ENCODE data around the gene FN1. TPM values are rescaled to one million over a fixed set of nuclear protein-coding genes. Genes with fewer than 3 reads are reported as not detected.

The FN1 gene
- total and polyA plus RNA-seq, 12 donors: 67.8 to 888 (median 136) TPM

- intact Hi-C loops (cut with DNase I): no loop called here
- ATAC-seq (no peak), DNase-seq (no peak)
- no peaks in the 10 kb centered on the region for H3K4me1 ChIP-seq
- no peak overlapping the region for H3K27ac ChIP-seq
- H3K9me3 ChIP-seq: no peaks in the 10 kb centered on the region
- 96% methylated on average over 4 of the region's 4 CpGs for WGBS, 2 donors
- no peaks in the 10 kb centered on the region for H3K27me3 ChIP-seq
- peaks cover 0 to 100% (median 45%) of the 10 kb centered on the region in 9 donors for H3K36me3 ChIP-seq
- H3K4me3 ChIP-seq: no peak overlapping the region
- TF ChIP-seq, protein P1, sequence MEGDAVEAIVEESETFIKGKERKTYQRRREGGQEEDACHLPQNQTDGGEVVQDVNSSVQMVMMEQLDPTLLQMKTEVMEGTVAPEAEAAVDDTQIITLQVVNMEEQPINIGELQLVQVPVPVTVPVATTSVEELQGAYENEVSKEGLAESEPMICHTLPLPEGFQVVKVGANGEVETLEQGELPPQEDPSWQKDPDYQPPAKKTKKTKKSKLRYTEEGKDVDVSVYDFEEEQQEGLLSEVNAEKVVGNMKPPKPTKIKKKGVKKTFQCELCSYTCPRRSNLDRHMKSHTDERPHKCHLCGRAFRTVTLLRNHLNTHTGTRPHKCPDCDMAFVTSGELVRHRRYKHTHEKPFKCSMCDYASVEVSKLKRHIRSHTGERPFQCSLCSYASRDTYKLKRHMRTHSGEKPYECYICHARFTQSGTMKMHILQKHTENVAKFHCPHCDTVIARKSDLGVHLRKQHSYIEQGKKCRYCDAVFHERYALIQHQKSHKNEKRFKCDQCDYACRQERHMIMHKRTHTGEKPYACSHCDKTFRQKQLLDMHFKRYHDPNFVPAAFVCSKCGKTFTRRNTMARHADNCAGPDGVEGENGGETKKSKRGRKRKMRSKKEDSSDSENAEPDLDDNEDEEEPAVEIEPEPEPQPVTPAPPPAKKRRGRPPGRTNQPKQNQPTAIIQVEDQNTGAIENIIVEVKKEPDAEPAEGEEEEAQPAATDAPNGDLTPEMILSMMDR (IDR thresholded peaks at IDR 0.05): no peak
Observed at GRCh38 chr2:215366440-215367032, 69.3 kb downstream of the FN1 start.

- Histone ChIP-seq H3K36me3 (peaks cover 0 to 100% (median 45%) of the 10 kb centered on the region in 9 donors), H3K27ac (no peak overlapping the region), H3K9me3 (no peaks in the 10 kb centered on the region), H3K27me3 (no peaks in the 10 kb centered on the region), H3K4me1 (no peaks in the 10 kb centered on the region), H3K4me3 (no peak overlapping the region)
- no peak for DNase-seq
- ATAC-seq: no peak
- intact Hi-C loops (cut with DNase I): no loop called here
- WGBS, 2 donors: 87 to 90% methylated on average over 4 of the region's 4 CpGs
- TF ChIP-seq, protein P1 (IDR thresholded peaks at IDR 0.05): no peak
Observed at GRCh38 chr2:215365184-215365658, 70.6 kb downstream of the FN1 start.

DNA sequence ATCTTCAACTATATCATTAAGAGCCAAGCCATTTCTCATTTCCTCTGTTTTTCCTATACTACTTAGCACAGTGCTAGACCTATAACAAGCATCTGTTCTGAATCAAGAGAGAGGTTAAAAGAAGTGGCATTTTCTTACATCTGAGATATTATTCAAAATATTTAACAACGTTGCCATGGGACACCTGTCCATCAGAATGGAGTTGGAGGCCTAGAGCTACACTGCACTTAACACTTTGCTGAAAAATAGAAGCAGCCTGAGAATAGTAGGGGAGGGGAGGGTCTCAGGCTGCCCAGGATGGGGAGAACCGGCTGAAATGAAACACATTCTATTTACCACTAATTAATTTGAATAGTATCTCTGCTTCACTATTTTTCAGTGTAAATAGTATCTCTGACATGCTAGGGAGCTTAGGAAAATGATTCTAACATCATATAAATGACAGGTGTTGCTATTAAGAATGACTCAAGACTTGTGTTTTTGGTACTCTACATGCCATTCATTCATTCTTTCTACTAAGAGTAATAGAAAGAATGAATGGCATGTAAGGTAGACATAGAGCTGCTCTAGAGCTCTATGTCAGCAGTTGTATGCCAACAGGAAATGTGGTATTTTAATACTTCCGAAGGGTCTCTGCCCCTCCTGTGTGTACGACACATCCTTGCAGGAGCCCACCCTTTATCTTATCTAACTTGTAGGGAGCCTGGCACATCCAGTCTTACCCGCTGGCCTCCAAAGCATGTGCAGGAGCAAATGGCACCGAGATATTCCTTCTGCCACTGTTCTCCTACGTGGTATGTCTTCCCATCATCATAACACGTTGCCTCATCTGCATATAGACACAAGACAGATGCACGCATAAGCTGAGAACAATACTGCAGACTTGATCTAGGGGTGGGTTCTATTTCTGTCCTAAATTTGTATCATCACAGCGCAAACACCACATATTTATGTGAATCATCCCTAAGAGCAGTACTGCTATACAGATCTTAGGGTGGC lies 71.4 kb downstream of the FN1 start:
- peaks cover 0 to 100% (median 45%) of the 10 kb centered on the region in 9 donors for H3K36me3 ChIP-seq
- TF ChIP-seq, protein P1 (IDR thresholded peaks at IDR 0.05): no peak
- intact Hi-C loops (cut with DNase I): no loop called here

DNA sequence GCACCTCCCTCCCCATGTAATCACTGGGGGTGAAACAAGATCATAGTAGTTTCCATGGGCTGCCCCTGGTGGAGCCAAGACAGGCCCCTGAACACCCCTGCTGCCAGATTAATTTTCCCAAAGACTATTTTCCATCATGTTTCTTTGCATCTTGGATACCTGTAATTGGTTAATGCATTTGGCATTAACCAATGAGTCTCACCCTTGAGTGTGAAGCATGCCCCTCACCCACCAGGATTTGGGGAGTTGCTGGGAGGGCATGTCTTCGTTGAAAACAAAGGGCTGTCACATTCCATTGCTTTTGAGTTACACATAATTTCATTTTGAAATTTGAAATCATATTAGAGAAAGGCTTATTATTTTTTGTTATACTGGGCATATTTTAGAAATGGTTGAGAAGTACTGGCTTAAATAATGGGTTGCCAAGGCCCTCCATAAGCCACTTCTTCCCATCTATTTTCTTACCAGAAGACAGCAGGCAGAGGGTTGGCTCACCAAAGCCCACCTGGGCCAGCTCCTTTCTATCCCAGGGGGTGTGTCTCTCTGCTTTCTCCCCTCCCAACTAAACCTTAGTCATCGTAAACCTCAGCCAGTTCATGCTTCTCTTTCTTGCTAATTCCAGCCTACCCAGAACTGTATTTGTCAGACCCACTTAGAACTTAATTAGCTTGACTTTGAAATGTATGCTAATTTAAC lies 72.3 kb downstream of the FN1 start:
- no peak overlapping the region for H3K4me3 ChIP-seq
- intact Hi-C loops (cut with DNase I): no loop called here
- 83 to 89% methylated on average over 2 of the region's 2 CpGs for WGBS, 2 donors
- H3K36me3 ChIP-seq: peaks cover 0 to 100% (median 45%) of the 10 kb centered on the region in 9 donors
- H3K27ac ChIP-seq: no peak overlapping the region
- H3K27me3 ChIP-seq: no peaks in the 10 kb centered on the region
- TF ChIP-seq, protein P1 (IDR thresholded peaks at IDR 0.05): no peak
- H3K9me3 ChIP-seq: no peaks in the 10 kb centered on the region
- DNase-seq (no peak), ATAC-seq (no peak)
- H3K4me1 ChIP-seq: no peaks in the 10 kb centered on the region

More for the DNA sequence above, 71.4 kb downstream of the FN1 start:
- Histone ChIP-seq H3K9me3 (no peaks in the 10 kb centered on the region), H3K27me3 (no peaks in the 10 kb centered on the region), H3K4me1 (no peaks in the 10 kb centered on the region), H3K27ac (no peak overlapping the region), H3K4me3 (no peak overlapping the region)
- 82 to 83% methylated on average over 10 of the region's 10 CpGs for WGBS, 2 donors
- ATAC-seq (no peak), DNase-seq (no peak)
